ENCODE data around the gene MYF6. TPM values are rescaled to one million over a fixed set of nuclear protein-coding genes. Genes with fewer than 3 reads are reported as not detected.

MYF6 gene
- total and polyA plus RNA-seq, 2 donors (not counting 1 experiment from before 2014, with no cell fraction given), result not detected

- Histone ChIP-seq H3K4me1 (ENCODE audit: control insufficient read depth, extremely low read depth, insufficient read depth, low read length) (no peaks in the 10 kb centered on the region), H3K4me2 (ENCODE audit: extremely low read depth, insufficient read depth, low read length) (no peak overlapping the region), H4K20me1 (ENCODE audit: control insufficient read depth, extremely low read depth, insufficient read depth, low read length) (no peaks in the 10 kb centered on the region), H2AFZ (ENCODE audit: low read length) (no peak overlapping the region), H3K27me3 (ENCODE audit: control insufficient read depth, insufficient read depth, low read length) (no peaks in the 10 kb centered on the region), H3K36me3 (ENCODE audit: control insufficient read depth, insufficient read depth, low read length) (no peaks in the 10 kb centered on the region), H3K79me2 (ENCODE audit: control insufficient read depth, insufficient read depth, low read length) (no peaks in the 10 kb centered on the region), H3K27ac (ENCODE audit: insufficient read depth, low read length) (no peak overlapping the region), H3K4me3 (replicated peaks in 1 of 4; ENCODE audit: control extremely low read depth in 1 of 4, insufficient read depth in 1 of 4, low read depth in 3 of 4, low read length in 4 of 4) (no peak overlapping the region), H3K9ac (ENCODE audit: insufficient read depth, low read length) (no peak overlapping the region), H3K9me3 (ENCODE audit: control insufficient read depth, insufficient read depth, low read depth, low read length) (no peaks in the 10 kb centered on the region)
- DNase-seq (ENCODE audit: low read depth in 2 of 2), result no peak
- TF ChIP-seq EZH2 (IDR thresholded peaks at IDR 0.05; ENCODE audit: low read length, missing control alignments) (no peak), CTCF (conservative IDR thresholded peaks at IDR 0.05 in 1 of 2, IDR thresholded peaks at IDR 0.05 in 1 of 2; ENCODE audit: low read depth in 1 of 2, low read length in 2 of 2) (no peak)
Observed at GRCh38 chr12:80745851-80746505, 38.5 kb downstream of the MYF6 start.

- no peak overlapping the region for H3K4me2 ChIP-seq (ENCODE audit: extremely low read depth, insufficient read depth, low read length)
- H3K27ac ChIP-seq (ENCODE audit: insufficient read depth, low read length), result no peak overlapping the region
- no peaks in the 10 kb centered on the region for H3K9me3 ChIP-seq (ENCODE audit: control insufficient read depth, insufficient read depth, low read depth, low read length)
- no peaks in the 10 kb centered on the region for H4K20me1 ChIP-seq (ENCODE audit: control insufficient read depth, extremely low read depth, insufficient read depth, low read length)
- no peak overlapping the region for H3K9ac ChIP-seq (ENCODE audit: insufficient read depth, low read length)
- no peaks in the 10 kb centered on the region for H3K4me1 ChIP-seq (ENCODE audit: control insufficient read depth, extremely low read depth, insufficient read depth, low read length)
- no peak overlapping the region for H2AFZ ChIP-seq (ENCODE audit: low read length)
- no peaks in the 10 kb centered on the region for H3K27me3 ChIP-seq (ENCODE audit: control insufficient read depth, insufficient read depth, low read length)
- no peaks in the 10 kb centered on the region for H3K36me3 ChIP-seq (ENCODE audit: control insufficient read depth, insufficient read depth, low read length)
- TF ChIP-seq EZH2 (IDR thresholded peaks at IDR 0.05; ENCODE audit: low read length, missing control alignments) (no peak), CTCF (conservative IDR thresholded peaks at IDR 0.05 in 1 of 2, IDR thresholded peaks at IDR 0.05 in 1 of 2; ENCODE audit: low read depth in 1 of 2, low read length in 2 of 2) (no peak)
- DNase-seq (ENCODE audit: low read depth in 2 of 2), result no peak
- no peak overlapping the region for H3K4me3 ChIP-seq (replicated peaks in 1 of 4; ENCODE audit: control extremely low read depth in 1 of 4, insufficient read depth in 1 of 4, low read depth in 3 of 4, low read length in 4 of 4)
- no peaks in the 10 kb centered on the region for H3K79me2 ChIP-seq (ENCODE audit: control insufficient read depth, insufficient read depth, low read length)
Observed at GRCh38 chr12:80747800-80748199, 40.4 kb downstream of the MYF6 start.

- H3K79me2 ChIP-seq (ENCODE audit: control insufficient read depth, insufficient read depth, low read length), result no peaks in the 10 kb centered on the region
- TF ChIP-seq CTCF (conservative IDR thresholded peaks at IDR 0.05 in 1 of 2, IDR thresholded peaks at IDR 0.05 in 1 of 2; ENCODE audit: low read depth in 1 of 2, low read length in 2 of 2) (no peak), EZH2 (IDR thresholded peaks at IDR 0.05; ENCODE audit: low read length, missing control alignments) (no peak)
- no peak for DNase-seq (ENCODE audit: low read depth in 2 of 2)
- no peak overlapping the region for H3K4me2 ChIP-seq (ENCODE audit: extremely low read depth, insufficient read depth, low read length)
- H3K4me1 ChIP-seq (ENCODE audit: control insufficient read depth, extremely low read depth, insufficient read depth, low read length), result no peaks in the 10 kb centered on the region
- H3K27ac ChIP-seq (ENCODE audit: insufficient read depth, low read length), result no peak overlapping the region
- H3K27me3 ChIP-seq (ENCODE audit: control insufficient read depth, insufficient read depth, low read length), result no peaks in the 10 kb centered on the region
- H3K9ac ChIP-seq (ENCODE audit: insufficient read depth, low read length), result no peak overlapping the region
- no peaks in the 10 kb centered on the region for H3K36me3 ChIP-seq (ENCODE audit: control insufficient read depth, insufficient read depth, low read length)
- H3K4me3 ChIP-seq (replicated peaks in 1 of 4; ENCODE audit: control extremely low read depth in 1 of 4, insufficient read depth in 1 of 4, low read depth in 3 of 4, low read length in 4 of 4), result no peak overlapping the region
- no peak overlapping the region for H2AFZ ChIP-seq (ENCODE audit: low read length)
- no peaks in the 10 kb centered on the region for H4K20me1 ChIP-seq (ENCODE audit: control insufficient read depth, extremely low read depth, insufficient read depth, low read length)
- H3K9me3 ChIP-seq (ENCODE audit: control insufficient read depth, insufficient read depth, low read depth, low read length), result no peaks in the 10 kb centered on the region
Observed at GRCh38 chr12:80749456-80749855, 42.0 kb downstream of the MYF6 start.
